ENCODE results near the gene PITX3.
A peak's percentile ranks its signal among the peaks of the same experiment; 100 is the strongest.
"Not testable (repeated sequence)": the region's sequence is repeated elsewhere in the genome, so short reads cannot be mapped to it uniquely, and the experiment has no call there.

Gene PITX3

GRCh38 chr10:102219370-102219769 lies 21.9 kb downstream of the PITX3 start:
- no peak overlapping the region for H3K4me3 ChIP-seq (ENCODE audit: low read depth, low read length)
- H3K9ac ChIP-seq = no peak overlapping the region
- no peaks in the 10 kb centered on the region for H3K27me3 ChIP-seq (ENCODE audit: control insufficient read depth, insufficient read depth, low read length)
- no peaks in the 10 kb centered on the region for H3K9me3 ChIP-seq (ENCODE audit: control insufficient read depth, low read length)
- H3K4me2 ChIP-seq (ENCODE audit: low read length) = no peak overlapping the region
- H3K36me3 ChIP-seq (ENCODE audit: control insufficient read depth, insufficient read depth, low read length) = no peaks in the 10 kb centered on the region
- H3K79me2 ChIP-seq = no peaks in the 10 kb centered on the region
- H3K4me1 ChIP-seq = no peaks in the 10 kb centered on the region
- H2AFZ ChIP-seq = no peak overlapping the region
- no peak overlapping the region for H3K27ac ChIP-seq
- TF ChIP-seq CTCF (IDR thresholded peaks at IDR 0.05) = no peak

DNA sequence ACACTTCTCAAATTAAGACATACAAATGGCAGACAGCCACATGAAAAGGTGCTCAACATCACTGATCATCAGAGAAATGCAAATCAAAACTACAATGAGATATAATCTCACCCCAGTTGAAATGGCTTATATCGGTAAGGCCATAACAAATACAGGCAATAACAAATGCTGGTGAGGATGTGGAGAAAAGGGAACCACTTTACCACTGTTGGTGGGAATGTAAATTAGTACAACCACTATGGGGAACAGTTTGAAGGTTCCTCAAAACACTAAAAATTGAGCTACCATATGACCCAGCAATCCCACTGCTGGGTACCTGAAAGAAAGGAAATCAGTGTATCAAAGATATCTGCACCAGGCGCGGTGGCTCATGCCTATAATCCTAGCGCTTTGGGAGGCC lies 27.7 kb downstream of the PITX3 start:
- not testable (repeated sequence) for H2AFZ ChIP-seq; H3K27ac ChIP-seq; H3K27me3 ChIP-seq (ENCODE audit: control insufficient read depth, insufficient read depth, low read length); H3K79me2 ChIP-seq; H3K9ac ChIP-seq; H3K4me3 ChIP-seq (ENCODE audit: low read depth, low read length); H3K4me2 ChIP-seq (ENCODE audit: low read length); H3K9me3 ChIP-seq (ENCODE audit: control insufficient read depth, low read length); H3K4me1 ChIP-seq; H3K36me3 ChIP-seq (ENCODE audit: control insufficient read depth, insufficient read depth, low read length)

DNA sequence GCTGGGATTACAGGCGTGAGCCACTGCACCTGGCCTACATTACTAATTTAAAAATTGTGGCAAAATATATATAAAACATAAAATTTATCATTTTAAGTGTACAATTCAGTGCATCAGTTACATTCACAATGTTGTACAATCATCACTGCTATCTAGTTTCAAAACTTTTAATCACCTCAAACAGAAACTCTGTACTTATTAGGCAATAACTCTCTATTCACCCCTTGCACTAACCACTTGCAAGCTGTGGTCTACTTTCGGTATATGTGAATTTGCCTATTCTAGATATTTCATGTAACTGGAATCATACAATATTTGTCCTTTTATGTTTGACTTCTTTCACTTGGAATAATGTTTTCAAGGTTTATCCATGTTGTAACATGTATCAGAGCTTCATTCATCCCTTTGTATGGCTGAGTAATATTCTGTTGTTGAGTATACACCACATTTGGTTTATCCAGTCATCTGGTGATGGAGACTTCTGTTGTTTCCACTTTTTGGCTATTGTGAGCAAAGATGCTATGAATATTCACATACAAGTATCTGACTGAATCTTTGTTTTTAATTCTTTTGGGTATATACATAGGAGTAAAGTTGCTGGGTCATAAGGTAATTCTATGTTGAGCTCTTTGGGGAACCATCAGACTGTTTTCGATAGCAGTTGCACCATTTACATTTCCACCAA lies 29.6 kb downstream of the PITX3 start:
- Histone ChIP-seq H3K27ac (no peak overlapping the region), H3K79me2 (no peaks in the 10 kb centered on the region), H3K9ac (no peak overlapping the region), H3K27me3 (ENCODE audit: control insufficient read depth, insufficient read depth, low read length) (no peaks in the 10 kb centered on the region), H3K4me1 (peaks cover 17% of the 10 kb centered on the region), H3K4me2 (ENCODE audit: low read length) (no peak overlapping the region), H3K36me3 (ENCODE audit: control insufficient read depth, insufficient read depth, low read length) (no peaks in the 10 kb centered on the region), H2AFZ (no peak overlapping the region), H3K9me3 (ENCODE audit: control insufficient read depth, low read length) (no peaks in the 10 kb centered on the region), H3K4me3 (ENCODE audit: low read depth, low read length) (no peak overlapping the region)
- TF ChIP-seq CTCF (IDR thresholded peaks at IDR 0.05) = no peak

- Histone ChIP-seq H3K9me3 (ENCODE audit: control insufficient read depth, low read length) (no peaks in the 10 kb centered on the region), H3K27me3 (ENCODE audit: control insufficient read depth, insufficient read depth, low read length) (no peaks in the 10 kb centered on the region), H3K36me3 (ENCODE audit: control insufficient read depth, insufficient read depth, low read length) (no peaks in the 10 kb centered on the region), H3K79me2 (no peaks in the 10 kb centered on the region), H3K4me1 (peaks cover 17% of the 10 kb centered on the region), H3K4me3 (ENCODE audit: low read depth, low read length) (no peak overlapping the region), H3K9ac (no peak overlapping the region), H2AFZ (peak overlapping the region; percentile 51), H3K27ac (peak overlapping the region; percentile 66), H3K4me2 (ENCODE audit: low read length) (no peak overlapping the region)
- no peak for TF ChIP-seq CTCF (IDR thresholded peaks at IDR 0.05)
Observed at GRCh38 chr10:102208311-102209035, 32.8 kb downstream of the PITX3 start.

GRCh38 chr10:102202386-102202785 lies 38.9 kb downstream of the PITX3 start:
- Histone ChIP-seq H2AFZ (no peak overlapping the region), H3K9ac (no peak overlapping the region), H3K4me2 (ENCODE audit: low read length) (no peak overlapping the region), H3K9me3 (ENCODE audit: control insufficient read depth, low read length) (no peaks in the 10 kb centered on the region), H3K4me1 (peaks cover 11% of the 10 kb centered on the region), H3K27ac (no peak overlapping the region), H3K79me2 (no peaks in the 10 kb centered on the region), H3K4me3 (ENCODE audit: low read depth, low read length) (no peak overlapping the region), H3K36me3 (ENCODE audit: control insufficient read depth, insufficient read depth, low read length) (no peaks in the 10 kb centered on the region), H3K27me3 (ENCODE audit: control insufficient read depth, insufficient read depth, low read length) (no peaks in the 10 kb centered on the region)
- no peak for TF ChIP-seq CTCF (IDR thresholded peaks at IDR 0.05)

Data from parathyroid adenoma (tissue), 2 donors.